Loucy (cell line): ENCODE results near the gene APCDD1.

Experiments
- CTCF ChIP-seq: fragments of 200-600 bp; sonication (generic); conservative IDR thresholded peaks from 2 replicates; pipeline ENCODE4 v1.5.1; 2014; ENCODE audit warnings: mild to moderate bottlenecking, antibody characterized with exemption, low read length
- EZH2phosphoT487 ChIP-seq: fragments of 200-600 bp; IDR thresholded peaks from 2 replicates; pipeline ENCODE4 v1.6.1; 2018; ENCODE audit warnings: antibody characterized with exemption, mild to moderate bottlenecking, moderate library complexity, borderline replicate concordance

- TF ChIP-seq EZH2phosphoT487 (no peak), CTCF (no peak)
Measured at GRCh38 chr18:10436160-10436559, 18.3 kb upstream of the APCDD1 start.
